Kidney capillary endothelial cell (primary cell): ENCODE measurements around the gene MYOD1.
A peak's percentile ranks its signal among the peaks of the same experiment; 100 is the strongest.

ENCODE experiments used
- DNase-seq: peaks from one replicate; pipeline ENCODE4 v3.0.0-alpha.2; 2018; ENCODE audit warnings: low spot score

Gene MYOD1

DNA sequence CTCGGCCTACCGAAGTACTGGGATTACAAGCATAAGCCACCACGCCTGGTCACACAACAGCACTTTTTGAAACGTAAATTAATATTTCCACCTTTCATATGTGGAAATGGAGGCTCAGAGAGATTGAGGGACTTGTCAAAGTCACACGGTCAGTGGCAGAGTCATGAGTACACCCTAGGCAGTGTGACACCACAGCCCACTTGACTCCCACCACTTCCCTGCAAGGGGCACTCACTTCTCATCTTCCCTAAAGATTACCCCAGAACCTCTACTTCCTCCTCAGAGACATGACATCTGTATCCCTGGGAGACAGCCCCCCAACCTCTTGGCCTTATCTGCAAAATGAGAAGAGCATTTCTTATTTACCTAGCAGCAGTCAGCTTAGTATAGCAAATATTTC lies 16.5 kb upstream of the MYOD1 start:
- no peak for DNase-seq

DNA sequence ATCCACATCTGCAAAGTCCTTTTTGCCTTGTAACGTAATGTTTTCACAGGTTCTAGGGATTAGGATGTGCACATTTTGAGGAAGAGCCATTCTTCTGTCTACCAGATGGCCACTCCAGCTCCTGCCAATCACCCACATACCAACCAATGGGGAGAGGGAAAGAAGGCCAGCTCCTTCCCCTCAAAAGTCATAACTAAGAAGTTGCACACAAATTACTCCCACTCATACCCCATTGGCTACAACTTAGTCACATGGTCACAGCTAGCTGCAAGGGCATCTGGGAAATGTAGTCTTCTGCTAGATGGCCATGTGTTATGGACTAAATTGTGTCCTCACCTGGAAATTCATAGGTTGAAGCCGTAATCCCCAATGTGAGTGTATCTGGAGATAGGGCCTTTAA lies 15.4 kb upstream of the MYOD1 start:
- DNase-seq, result no peak

DNA sequence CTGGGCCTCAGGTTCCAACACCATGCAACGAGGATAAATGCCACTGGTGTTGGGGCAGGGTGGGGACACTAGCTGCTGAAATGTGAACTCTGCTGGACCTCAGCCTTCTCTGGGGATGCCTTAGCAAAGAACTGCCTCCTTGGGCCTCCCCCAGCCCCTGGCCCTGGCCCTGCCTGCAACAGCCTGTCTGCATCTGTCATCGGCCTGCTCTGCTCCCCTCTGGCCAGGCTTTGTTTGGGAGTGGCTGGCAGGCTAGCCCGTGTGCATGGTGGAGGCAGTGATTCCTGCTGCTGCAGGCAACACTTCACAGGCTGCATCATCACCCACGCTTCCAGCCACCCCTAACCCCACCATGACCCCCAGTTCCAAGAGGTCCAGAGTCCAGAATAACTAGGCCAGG lies 11.5 kb upstream of the MYOD1 start:
- no peak for DNase-seq

DNA sequence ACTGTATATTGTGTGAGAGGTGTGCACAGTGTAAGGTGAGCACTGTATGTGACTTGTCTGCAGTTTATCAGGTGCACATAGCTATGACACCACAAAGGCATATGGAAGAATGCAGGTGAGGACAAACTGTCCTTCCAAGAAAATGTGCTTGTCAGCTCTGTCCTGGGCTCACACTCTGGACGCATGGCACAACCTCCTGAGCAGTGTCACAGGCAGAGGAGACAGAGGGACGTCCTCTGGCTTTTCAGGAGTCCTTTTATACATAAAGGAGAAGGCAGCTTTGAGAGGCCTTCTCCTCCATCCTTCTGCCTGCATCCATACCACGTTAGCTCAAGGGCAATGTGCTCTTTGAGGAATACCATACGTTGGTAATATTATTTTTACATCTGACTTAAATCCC lies 7.5 kb upstream of the MYOD1 start:
- DNase-seq, result no peak

DNA sequence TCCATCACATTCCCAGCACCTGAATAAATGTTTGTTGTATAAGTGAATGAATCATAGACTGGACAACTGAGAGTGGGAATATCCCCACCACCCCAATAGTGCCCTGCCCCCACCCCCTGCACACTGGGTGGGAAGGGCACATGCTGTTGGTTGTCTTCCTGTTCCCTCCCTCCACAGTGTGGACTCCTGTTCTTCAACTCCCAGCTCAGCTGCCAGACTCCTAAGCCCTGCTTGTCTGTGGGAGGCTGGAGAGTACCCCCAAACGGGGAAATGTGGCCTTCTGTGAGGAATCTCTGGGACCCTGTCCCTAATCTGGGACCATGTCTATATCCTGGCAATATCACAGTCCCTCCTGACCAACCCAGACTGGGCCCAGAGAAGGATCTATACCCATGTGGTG lies 5.5 kb upstream of the MYOD1 start:
- no peak for DNase-seq

DNA sequence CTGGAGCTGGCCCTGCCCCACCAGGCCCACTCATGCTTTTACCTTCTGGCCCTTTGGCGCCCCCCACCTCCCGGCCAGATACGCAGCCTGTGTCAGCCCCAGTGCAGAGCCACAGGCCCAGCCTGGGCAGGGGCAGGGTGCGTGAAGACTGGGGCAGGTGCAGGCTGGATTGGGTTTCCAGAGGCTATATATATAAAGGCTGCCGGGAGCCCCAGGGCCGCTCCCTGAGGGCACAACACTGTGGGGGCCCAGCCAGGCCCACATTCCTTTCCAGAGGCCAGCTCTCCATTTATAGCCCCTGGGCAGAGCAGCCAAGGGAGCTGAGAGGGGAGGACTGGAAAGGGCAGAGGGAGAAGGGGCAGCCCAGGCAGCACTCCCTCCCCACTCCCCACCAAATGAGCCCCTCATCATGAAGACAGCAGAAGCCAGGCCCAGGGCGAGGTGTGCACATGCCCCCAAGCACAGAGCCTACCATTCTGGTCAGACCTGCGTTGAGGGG lies 5.0 kb upstream of the MYOD1 start:
- no peak for DNase-seq

DNA sequence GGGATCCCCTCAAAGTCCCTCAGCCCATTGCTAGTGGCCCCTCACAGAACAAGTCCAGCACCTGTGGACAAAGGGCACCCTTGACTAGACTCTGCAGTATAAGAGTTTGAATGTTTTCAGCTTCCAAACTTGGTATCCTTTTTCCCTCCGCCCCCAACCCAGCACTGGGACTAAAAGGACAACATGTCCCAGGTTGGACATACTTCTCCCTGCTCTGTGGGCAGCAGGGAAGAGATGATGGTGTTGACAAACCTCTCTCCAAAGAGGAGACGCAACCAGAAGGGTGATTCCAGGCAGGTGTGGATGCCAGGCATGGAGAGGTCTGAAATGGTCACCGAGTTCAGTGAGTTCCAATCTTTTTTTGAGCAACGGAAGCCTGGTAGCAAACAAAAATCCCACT lies 4.5 kb upstream of the MYOD1 start:
- no peak for DNase-seq

DNA sequence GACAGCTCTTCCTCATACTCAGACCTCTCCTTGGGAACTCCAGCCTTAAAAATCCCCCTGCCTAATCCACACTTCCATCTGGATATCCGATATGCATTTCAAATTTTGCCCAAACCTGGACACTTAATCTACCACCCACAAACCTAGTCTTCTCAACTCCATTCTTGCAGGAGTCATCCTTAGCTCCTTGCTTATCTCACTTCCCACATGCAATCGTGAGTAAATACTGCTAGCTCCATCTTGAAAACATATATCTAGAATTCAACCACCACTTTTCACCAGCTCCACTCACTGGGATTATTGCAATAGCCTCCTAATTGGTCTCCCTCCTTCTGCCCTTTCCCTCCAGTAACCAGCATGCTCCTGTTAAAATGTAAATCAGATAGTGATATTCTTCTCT lies 2.6 kb upstream of the MYOD1 start:
- DNase-seq, result no peak

DNA sequence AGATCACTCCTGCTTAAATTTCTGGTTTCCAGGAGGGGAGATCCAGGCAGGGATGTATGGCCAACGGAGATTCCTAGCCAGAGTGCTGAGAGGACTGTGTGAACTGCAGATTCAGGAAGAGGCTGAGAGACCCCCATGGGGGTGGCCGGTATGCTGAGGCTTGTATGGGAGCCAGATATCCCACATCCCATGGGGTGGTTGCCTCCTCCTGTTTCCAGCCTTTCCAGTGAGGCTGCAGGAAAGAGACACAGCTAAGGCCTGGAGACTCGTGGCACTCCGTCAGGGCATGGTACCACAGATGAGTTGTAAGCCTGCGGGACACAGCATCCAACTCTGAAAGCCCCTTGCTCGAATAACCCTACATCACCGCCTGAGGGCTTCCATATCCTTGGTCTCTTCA lies 1.4 kb upstream of the MYOD1 start:
- DNase-seq, result no peak

DNA sequence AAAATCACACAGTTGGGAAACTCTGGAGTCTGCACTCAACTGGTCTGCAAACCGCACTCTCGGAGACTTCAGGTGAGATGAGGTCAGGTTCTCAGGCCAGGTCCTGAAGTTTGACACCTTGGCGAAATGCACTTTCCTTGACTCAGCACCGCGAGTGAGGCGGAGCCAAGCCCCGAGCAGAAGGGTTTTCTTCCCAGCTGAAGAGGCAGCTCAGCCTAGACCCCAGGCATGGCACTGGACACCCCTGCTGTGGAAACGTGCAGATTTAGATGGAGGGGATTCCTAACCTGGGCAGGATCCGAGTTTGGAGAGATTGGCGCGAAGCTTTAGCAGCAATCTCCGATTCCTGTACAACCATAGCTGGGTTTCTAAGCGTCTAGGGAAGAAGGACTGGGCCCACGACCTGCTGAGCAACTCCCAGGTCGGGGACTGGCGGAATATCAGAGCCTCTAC lies 835 bp upstream of the MYOD1 start:
- no peak for DNase-seq

DNA sequence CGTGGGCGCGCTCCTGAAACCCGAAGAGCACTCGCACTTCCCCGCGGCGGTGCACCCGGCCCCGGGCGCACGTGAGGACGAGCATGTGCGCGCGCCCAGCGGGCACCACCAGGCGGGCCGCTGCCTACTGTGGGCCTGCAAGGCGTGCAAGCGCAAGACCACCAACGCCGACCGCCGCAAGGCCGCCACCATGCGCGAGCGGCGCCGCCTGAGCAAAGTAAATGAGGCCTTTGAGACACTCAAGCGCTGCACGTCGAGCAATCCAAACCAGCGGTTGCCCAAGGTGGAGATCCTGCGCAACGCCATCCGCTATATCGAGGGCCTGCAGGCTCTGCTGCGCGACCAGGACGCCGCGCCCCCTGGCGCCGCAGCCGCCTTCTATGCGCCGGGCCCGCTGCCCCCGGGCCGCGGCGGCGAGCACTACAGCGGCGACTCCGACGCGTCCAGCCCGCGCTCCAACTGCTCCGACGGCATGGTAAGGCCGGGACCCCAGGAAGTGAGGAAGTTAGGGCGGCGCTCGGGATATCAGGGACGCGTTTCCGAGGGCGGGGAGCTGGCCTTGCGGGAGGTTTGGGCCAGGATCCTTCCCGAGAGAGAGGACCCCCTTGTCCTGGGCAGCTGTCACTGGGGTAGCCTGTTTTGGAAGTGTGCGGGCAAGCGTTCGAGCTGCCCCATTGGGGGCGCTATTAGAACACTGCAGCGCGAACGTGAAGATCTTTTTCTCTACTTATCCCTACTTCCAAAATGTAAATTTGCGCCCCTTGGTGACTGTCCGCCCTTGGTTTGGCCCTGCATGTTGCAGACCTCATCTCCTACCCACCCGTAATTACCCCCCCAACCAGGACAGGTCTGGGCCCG lies 796 bp downstream of the MYOD1 start:
- DNase-seq, result no peak

DNA sequence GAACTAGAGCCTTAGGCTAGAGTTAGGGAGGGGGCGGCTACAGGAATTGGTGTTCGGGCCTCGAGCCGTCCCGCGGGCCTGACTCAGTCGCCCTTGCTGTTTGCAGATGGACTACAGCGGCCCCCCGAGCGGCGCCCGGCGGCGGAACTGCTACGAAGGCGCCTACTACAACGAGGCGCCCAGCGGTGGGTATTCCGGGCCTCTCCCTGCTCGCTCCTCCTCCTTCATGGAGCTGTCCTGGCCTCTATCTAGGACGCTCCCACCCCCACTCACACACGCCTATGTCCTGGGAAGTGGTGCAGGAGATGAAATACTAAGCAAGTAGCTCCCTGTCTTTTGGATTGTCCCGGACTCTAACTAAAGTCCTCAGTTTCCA lies 1.4 kb downstream of the MYOD1 start:
- no peak for DNase-seq

DNA sequence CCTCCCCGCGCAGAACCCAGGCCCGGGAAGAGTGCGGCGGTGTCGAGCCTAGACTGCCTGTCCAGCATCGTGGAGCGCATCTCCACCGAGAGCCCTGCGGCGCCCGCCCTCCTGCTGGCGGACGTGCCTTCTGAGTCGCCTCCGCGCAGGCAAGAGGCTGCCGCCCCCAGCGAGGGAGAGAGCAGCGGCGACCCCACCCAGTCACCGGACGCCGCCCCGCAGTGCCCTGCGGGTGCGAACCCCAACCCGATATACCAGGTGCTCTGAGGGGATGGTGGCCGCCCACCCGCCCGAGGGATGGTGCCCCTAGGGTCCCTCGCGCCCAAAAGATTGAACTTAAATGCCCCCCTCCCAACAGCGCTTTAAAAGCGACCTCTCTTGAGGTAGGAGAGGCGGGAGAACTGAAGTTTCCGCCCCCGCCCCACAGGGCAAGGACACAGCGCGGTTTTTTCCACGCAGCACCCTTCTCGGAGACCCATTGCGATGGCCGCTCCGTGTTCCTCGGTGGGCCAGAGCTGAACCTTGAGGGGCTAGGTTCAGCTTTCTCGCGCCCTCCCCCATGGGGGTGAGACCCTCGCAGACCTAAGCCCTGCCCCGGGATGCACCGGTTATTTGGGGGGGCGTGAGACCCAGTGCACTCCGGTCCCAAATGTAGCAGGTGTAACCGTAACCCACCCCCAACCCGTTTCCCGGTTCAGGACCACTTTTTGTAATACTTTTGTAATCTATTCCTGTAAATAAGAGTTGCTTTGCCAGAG lies 2.0 kb downstream of the MYOD1 start:
- DNase-seq, result no peak

DNA sequence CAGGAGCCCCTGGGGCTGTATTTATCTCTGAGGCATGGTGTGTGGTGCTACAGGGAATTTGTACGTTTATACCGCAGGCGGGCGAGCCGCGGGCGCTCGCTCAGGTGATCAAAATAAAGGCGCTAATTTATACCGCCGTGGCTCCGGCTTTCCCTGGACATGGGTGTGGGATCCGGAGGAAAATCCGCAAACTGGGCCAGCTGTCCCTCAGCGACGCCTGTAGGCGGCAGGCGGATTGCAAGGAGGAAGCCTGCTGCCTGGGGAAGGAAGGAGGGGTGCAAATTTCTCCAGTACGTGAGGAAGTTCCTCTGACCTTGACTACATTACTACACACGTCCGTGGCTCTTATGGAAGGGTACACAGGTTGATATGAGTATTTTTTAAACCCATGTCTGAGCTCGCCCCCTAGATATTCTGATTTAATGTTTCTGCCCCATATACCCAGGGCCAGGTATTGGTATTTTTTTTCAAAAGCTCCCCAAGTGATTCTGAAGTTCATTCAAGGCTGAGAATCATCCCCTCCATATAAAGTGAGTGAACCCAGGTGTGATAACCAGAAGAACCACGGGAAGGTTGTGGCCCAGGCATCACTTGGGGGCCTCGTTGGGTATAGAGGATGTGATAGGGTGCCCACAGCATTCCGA lies 2.8 kb downstream of the MYOD1 start:
- DNase-seq, result no peak

DNA sequence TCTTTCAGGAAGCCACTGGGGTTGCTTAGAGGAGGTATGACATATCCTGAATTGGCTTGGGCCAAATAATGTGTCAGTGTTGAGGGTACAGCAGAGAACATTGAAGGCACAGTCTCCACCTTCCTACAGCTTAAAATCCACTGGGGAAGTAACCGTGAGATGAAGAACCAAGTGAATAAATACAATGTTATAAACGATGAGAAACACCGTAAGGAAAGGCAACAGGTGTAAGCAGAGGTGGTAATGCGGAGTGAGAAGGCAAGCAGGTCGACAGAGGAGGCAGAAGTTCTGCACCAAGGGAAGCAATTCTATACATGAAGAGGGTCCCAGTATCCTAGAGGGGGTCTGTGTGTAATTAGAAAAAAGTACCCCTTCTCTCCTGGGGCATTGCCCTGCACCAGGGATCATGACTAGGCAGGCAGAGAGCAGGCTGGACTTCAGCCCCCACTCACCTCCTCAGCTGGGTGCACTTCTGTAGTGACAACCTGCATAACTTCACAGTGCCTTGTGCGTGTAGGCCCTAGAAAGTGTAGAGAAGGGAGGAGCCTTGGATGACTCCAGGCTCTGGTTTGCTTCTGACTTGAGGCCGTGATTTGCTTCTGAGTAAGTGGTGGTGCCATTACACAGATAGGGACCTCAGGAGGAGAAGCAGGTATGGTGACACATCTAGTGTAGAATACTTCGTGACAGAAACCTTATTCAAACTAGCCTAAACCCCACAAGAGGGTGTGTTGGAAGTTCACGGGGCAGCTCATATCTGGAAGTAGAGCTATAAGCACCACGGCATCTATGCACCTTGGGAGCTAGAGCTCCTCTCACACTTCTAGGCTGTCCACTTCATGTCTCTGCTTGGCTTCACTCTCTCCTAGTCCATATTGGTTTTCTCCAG lies 4.9 kb downstream of the MYOD1 start:
- DNase-seq, result no peak

DNA sequence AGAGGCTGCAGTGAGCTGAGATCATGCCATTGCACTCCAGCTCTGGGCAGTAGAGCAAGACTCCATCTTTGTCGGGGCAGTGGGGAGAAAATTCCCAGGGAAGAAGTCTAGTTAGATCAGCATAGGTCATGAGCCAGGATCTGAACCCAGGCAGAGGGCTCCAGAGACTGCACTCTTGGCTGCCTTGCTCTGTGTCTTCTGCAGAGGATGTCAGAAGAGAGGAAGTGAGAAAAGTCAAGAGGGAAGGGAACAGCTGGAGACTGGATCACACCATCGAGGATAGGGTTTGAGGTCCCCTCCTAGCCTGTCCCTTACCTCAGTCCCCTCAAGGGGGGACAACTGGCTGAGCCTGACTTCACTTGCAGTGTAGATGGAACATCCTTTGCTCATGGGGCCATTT lies 5.8 kb downstream of the MYOD1 start:
- DNase-seq, result no peak

DNA sequence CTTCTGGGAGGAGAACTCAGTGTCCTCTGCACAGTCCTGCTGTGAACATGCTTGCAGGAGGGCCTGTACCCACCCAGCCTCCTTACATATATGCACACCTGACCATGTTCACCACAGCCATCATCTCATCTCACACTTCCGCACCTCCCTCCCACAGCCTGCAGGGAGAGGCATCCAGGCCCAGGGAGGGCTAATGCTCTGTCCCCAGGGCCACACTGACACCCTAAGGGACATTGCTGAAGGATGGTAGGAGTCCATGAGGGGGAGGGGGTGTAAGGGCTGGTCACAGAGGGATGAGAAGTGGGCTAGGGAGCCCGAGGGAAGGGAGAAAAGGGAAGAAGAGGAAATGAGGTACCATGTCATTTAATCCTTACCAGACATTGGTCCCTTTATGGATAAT lies 10.8 kb downstream of the MYOD1 start:
- DNase-seq, result no peak

DNA sequence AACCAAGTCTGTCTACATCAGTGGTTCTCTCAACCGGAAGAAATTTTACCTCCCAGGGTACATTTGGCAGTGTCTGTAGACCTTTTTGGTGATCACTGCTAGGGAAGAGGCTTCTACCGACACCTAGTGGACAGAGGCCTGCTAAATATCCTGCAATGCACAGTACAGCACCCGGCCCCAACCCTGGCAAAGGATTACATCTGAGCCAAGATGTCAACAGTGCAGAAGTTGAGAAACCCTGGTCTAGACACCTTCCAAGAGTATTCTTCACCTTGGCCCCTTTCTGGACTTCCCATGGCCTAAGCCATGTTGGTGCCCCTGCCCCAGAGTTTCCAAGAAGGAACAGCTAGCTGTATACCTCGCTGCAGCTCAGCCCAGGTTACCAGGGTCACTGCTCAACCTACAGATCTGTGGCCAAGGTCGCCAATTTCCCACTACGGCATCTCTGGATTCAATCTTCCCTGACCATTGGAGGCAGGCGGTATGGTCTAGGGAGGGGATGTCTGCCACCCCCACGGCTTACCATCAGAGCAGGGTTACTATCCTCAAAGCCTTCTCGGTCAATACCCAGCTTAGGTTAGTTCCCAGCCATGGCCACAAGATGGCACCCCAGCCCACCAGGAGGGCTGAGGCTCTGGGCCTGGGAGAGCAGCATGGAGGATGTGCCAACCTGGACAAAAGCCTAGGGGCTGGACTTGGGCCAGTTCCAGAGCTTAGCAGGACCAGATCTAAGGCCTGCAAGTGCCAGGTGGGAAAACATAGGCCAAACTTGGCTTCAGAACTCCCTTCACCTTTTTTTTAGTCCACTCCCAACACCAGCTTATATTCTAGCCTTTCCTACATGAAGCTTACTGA lies 11.5 kb downstream of the MYOD1 start:
- peak; percentile 71 for DNase-seq

DNA sequence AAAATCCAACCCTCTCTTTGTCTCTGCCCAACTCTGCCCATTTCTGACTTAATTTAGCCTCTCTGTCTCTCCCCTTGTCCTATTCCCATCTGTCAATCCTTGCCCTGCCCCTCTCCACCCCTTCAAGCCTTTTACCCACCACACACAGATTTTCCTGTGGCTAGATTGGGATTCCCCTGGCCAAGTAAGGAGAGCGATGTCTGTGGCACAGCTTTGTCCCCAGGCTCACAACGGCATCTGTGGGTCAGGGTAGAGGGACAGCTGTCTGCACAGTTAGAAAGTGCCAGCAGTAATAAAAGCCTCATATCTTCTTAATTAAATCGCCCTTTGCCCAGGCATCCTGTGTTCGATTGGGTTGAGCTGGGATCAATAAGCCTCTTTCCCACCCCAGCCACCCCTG lies 13.9 kb downstream of the MYOD1 start:
- DNase-seq, result no peak

DNA sequence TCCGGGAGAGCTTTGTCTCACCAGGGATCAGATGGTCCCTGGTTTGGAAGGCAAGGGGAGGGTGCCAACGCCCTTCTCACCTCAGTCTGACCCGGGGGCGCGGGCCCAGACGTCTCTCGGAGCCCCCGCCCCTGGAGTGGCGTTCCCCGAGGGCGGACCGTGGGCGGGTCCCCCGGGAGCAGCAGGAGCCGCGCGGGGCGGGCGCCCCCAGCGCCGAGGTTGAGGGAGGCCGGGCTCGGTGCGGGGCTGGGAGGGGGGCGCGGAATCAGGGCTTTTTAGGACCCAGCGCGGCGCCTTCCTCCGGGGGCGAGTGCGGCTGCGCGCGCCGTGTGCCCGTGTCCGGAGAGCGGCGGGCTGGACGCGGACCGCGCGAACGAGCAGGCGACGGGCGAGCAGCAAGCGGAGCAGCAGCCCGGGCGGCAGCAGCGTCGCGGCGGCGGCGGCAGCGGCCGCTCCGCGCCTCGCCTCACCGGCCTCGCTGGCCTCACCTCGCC lies 15.1 kb downstream of the MYOD1 start, which contains the start of gene KCNC1:
Gene KCNC1 (plus strand): TSS at position 364 of the 494 bp plus-strand sequence. CDS start 1,222 bp downstream, outside the sequence.
- no peak for DNase-seq
